ENCODE results near the gene TCIRG1.

Gene TCIRG1

GRCh38 chr11:68006606-68007166 lies 32.1 kb upstream of the TCIRG1 start:
- DNase-seq (ENCODE audit: low spot score), result no peak

DNA sequence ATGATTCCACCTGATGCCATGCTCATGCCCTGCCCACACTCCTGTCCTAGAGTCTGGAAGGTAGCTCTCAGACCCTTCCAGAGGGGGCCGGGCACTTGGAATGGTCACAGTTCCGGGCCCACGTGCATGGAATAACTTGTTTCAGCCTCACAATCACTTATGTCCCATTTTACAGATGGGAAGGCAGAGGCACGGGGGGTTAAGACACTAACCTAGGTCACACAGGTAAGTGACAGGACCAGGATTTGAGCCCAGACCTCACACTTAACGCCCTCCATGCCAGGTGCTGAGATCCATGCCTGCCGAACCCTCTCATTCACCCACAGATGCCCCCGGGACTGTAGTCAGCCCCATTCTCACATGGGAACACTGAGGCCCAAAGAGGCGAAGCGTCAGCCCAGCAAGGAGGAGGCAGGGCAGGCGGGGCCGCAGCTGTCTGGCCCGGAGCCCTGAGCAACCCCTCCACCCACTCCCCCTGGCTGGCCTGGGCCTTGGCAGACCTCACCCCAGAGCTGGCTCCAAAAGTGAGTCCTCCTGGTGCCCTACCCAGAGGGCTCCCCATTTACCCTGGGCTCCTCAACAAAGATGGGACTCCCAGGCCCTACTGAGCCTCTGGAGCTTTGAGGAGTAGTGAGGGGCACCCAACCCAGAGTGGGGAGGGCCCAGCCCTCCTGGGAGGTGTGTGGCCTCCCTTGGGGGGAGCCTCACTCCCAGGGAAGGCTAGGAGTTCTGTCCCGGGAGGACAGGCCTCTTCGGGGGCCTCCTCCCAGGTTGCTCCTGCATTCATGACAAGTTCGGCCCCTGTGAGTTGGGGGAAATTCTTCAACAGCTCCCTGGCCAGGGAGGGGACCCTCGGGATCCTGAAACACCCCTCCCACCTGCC lies 31.1 kb upstream of the TCIRG1 start:
- DNase-seq (ENCODE audit: low spot score), result no peak

- DNase-seq (ENCODE audit: low spot score), result no peak
Observed at GRCh38 chr11:68008381-68009337, 30.2 kb upstream of the TCIRG1 start.

DNA sequence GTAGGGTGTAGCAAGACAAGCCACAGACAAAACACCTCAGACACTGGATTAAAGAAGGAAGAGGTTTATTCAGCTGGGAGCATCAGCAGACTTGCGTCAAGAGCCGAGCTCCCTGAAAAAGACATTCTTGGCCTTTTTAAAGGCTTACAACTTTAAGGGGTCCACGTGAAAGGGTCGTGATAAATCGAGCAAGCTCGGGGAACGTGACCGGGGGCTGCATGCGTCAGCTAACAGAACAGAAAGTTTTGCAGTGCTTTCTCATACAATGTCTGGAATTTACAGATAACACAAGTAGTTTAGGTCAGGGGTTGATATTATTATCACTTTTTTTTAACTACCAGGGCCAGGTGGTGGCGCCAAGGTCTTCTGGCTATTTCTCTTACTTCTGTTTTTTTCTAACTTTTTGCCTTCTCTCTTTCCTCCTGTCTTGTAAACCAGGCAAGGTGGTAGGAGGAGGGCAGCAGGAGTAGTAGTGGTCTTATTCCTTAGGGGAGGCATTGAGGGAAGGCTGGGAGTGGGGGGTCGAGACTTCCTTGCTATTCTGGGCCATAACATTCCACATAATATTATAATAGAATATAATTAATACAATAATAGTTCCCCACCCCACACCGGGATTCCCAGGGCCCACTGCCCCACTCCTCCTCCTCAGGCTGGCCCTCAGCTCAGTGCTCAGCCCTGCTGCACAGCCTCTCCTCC lies 29.3 kb upstream of the TCIRG1 start:
- DNase-seq (ENCODE audit: low spot score), result no peak

DNA sequence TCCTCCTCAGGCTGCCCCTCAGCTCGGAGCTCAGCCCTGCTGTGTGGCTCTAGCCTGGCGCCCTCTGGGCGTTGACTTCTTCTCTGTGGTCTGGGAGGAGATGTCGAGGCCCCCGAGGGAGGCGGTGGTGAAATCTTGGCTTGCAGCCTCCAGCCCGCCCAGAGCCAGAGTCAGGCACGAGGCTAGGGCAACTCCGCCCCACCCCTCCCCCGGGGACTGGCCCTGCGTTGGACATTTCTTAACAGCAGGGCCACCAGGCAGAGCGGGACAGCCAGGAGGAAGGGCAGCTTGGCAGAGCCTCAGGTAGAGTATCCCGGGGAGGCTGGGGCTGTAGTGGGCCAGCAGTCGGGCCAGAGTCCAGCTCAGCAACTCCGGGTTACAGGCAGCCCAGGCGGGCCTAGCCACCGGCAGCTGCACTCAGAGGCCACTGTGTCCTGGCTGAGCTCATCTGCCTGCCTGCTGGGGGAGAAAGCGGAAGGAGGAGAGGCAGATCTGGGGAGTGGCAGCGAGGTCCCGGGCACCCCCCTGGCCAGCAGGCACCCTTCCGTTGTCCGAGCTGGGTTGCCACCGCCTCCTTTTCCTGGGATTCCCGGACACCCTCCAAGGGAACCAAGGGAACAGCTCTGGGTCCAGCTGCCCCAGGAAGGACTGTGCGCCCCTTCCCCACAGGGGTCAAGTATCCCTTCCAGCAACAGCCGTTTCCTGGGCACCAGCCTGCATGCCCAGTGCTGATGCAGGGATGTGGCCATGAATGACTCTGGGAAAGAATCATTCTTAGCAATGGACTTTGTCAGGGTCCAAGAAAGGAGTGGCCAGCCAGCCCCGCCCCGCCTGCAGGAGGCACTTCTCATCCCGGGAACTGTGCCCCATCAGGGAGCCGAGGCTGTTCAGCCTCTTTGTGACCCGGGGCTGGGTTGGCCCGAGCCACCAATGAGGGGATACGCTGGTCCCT lies 28.5 kb upstream of the TCIRG1 start, which contains the start of gene ALDH3B1:
Gene ALDH3B1, plus strand, starts transcription at position 238 of the 952 bp plus-strand sequence. CDS start 4,971 bp downstream, outside the sequence.
- DNase-seq (ENCODE audit: low spot score), result peak; percentile 75

- no peak for DNase-seq (ENCODE audit: low spot score)
Observed at GRCh38 chr11:68011051-68011943, 27.5 kb upstream of the TCIRG1 start.

DNA sequence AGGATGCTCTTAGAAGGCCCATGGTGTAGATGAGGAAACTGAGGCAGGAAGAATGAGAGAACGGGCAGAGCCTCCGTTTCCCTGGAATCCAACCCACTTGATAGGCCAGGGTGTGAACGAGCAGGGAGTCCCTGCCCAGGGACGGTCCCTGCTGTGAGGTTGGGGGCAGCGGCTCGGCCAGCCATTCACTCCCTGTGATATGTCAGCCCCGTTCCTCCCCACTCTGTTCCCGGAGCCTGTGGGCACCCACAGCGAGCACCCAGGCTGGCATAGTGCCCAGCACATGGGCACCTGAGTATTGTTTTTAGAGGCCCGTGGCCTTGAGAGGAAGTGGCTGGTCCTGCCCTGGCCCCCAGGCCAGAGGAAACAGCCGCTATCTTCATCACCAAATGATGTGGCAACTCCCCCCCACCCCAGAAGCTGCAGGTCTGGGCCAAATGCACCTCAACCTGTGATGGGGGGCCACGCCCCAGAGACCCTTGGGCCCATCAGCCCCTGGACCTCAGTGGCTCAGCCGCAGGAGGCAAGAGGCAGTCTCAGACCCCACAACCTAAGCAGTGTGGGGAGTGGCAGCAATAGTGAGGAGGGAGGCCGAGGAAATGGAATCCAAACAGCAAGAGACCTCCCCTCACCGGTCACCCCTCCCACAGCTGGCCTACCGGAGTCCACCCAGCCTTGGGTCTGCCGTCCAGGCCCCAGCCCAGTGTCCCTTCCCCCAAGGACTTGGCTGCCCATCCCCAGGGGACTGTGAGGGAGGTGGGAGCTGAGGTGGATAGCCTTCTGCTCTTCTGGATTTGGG lies 26.6 kb upstream of the TCIRG1 start:
- no peak for DNase-seq (ENCODE audit: low spot score)

DNA sequence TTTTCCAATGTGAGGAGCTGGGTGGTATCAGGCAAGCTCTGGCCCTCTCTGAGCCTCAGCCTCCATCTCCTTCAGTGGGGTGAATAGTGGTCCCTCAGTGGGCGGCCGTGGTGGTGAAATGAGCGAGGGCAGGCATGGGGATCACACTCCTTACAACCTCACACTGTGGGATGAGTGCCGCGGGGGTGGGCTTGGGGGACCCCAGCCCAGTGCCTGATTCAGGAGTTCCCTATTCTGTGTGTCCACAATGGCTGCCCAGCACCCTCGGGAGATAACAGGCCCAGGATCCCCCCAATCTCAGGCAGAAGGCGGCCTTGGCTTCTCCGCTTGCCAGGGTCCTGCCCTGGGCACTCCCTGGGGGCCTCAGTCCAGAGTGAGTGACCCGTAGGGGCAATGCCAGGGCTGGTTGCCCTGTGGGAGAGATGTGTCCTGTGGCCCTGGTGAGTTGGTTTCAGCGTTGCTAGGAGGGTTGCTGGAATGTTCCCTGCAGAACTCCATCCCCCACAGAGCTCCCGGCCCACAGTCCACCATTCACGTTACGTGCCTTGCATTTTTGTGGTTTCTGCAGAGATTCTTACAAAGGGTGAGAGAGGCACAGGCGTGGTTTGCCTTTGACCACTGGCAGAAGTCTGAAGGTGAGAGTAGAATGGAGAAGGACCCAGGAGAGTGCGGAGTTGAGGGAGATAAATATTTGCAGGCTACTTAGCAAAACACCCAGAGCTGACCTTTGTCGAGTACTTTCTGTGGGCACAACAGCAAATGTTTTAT lies 25.8 kb upstream of the TCIRG1 start:
- DNase-seq (ENCODE audit: low spot score), result no peak

- no peak for DNase-seq (ENCODE audit: low spot score)
Observed at GRCh38 chr11:68013611-68014156, 25.1 kb upstream of the TCIRG1 start.

DNA sequence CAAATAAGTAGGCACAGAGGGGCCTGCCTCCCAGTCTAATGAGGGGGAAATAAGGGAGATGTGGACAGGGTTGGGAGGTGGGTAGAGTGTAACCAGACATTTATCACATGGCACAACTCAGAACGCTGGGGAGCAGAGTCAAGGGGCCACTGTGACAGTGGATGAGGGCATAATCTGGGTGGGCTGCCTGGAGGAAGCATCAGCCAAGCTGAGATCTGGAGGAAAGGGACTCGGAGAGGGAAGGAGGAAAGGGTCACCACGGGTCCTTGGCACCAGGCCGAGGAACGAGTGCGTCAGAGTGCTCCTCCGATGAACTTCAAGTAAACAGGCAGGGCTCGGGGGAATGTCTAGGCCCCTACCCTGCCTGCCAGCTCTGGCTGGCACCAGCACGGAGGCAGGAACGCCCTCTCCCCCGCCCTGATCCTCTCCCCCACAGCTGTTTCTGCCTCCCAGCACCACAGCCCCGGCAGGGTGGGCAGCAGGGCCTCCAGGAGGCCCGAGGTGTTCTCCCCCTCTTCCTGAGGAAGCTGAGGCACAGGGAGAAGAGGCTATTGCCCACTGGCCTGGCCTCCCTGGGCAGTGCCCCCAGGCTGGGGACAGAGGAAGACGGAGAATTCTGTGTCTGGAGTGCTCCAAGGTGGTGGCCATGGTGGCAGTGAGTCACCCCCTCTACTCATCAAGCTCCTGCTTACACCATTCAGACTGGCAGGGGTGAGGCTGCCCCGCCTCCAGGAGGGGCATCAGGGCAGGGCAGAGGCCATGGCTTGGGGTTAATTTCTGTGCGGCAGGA lies 24.5 kb upstream of the TCIRG1 start:
- DNase-seq (ENCODE audit: low spot score), result no peak

DNA sequence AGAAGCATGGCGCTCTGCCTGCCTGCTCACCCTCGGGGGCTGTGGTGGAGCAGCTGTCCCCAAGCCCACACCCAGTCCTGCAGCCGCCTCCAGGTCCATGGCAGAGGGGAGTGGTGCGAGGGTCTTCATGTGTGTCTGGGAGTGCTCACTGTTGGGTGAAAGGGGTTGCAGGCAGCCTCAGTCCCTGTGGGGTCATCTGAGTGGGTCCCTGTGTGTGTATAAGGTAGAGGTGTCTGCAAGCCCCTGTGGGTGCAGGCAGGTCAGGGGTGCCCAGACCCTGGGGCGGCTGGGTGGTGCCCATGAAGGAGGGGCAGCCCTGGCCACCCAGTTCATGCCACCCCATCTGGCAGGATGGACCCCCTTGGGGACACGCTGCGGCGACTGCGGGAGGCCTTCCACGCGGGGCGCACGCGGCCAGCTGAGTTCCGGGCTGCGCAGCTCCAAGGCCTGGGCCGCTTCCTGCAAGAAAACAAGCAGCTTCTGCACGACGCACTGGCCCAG lies 23.8 kb upstream of the TCIRG1 start:
- no peak for DNase-seq (ENCODE audit: low spot score)

GRCh38 chr11:68015467-68015866 lies 23.4 kb upstream of the TCIRG1 start:
- DNase-seq (ENCODE audit: low spot score), result no peak

- no peak for DNase-seq (ENCODE audit: low spot score)
Observed at GRCh38 chr11:68016161-68016903, 22.5 kb upstream of the TCIRG1 start.

GRCh38 chr11:68016904-68017817 lies 21.7 kb upstream of the TCIRG1 start:
- DNase-seq (ENCODE audit: low spot score), result no peak
